ENCODE results near the gene PRSS58. TPM values are rescaled to one million over a fixed set of nuclear protein-coding genes. Genes with fewer than 3 reads are reported as not detected.

PRSS58 gene
- total RNA-seq, 1 experiment from 2014 or later, result not detected

- TF ChIP-seq, protein P1, sequence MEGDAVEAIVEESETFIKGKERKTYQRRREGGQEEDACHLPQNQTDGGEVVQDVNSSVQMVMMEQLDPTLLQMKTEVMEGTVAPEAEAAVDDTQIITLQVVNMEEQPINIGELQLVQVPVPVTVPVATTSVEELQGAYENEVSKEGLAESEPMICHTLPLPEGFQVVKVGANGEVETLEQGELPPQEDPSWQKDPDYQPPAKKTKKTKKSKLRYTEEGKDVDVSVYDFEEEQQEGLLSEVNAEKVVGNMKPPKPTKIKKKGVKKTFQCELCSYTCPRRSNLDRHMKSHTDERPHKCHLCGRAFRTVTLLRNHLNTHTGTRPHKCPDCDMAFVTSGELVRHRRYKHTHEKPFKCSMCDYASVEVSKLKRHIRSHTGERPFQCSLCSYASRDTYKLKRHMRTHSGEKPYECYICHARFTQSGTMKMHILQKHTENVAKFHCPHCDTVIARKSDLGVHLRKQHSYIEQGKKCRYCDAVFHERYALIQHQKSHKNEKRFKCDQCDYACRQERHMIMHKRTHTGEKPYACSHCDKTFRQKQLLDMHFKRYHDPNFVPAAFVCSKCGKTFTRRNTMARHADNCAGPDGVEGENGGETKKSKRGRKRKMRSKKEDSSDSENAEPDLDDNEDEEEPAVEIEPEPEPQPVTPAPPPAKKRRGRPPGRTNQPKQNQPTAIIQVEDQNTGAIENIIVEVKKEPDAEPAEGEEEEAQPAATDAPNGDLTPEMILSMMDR (IDR thresholded peaks at IDR 0.05; ENCODE audit: unreplicated experiment), result peak; percentile 54
- H3K36me3 Mint-ChIP-seq (ENCODE audit: insufficient read depth, unreplicated experiment), result no peaks in the 10 kb centered on the region
- no peak overlapping the region for H3K4me3 Mint-ChIP-seq (ENCODE audit: unreplicated experiment)
- CTCF ChIA-PET, result interaction anchor here (0.6 to 4.1 kb wide), 22 partner anchors 9 to 494 kb away, joined by 3 to 26 read pairs (median 4); partner anchors contain the start of gene TAS2R38
- no peaks in the 10 kb centered on the region for H3K4me1 Mint-ChIP-seq (ENCODE audit: insufficient read depth, unreplicated experiment)
- H3K27ac Mint-ChIP-seq (ENCODE audit: low read depth, unreplicated experiment), result no peak overlapping the region
- H3K9me3 Mint-ChIP-seq (ENCODE audit: unreplicated experiment), result no peaks in the 10 kb centered on the region
- POLR2A ChIA-PET, result interaction anchor here (0.9 kb wide), 1 partner anchor 326 kb away, joined by 4 read pairs; no protein-coding TSS in a partner anchor
- peak; percentile 36 for DNase-seq (ENCODE audit: unreplicated experiment)
- intact Hi-C loops (cut with micrococcal nuclease), result loop anchor here (1.0 to 10.0 kb wide), 2 partner anchors 147 to 326 kb away; no protein-coding TSS in a partner anchor
- BruUV-seq (replicated peaks), result no TSS peak
- peaks cover 50% of the 10 kb centered on the region for H3K27me3 Mint-ChIP-seq (ENCODE audit: insufficient read depth, unreplicated experiment)
Observed at GRCh38 chr7:142301923-142302550, 44.2 kb upstream of the PRSS58 start.

- H3K27me3 Mint-ChIP-seq (ENCODE audit: insufficient read depth, unreplicated experiment), result peaks cover 48% of the 10 kb centered on the region
- no peaks in the 10 kb centered on the region for H3K9me3 Mint-ChIP-seq (ENCODE audit: unreplicated experiment)
- H3K4me1 Mint-ChIP-seq (ENCODE audit: insufficient read depth, unreplicated experiment), result no peaks in the 10 kb centered on the region
- no peak overlapping the region for H3K4me3 Mint-ChIP-seq (ENCODE audit: unreplicated experiment)
- ChIA-PET CTCF (interaction anchor here (0.6 to 2.5 kb wide), 9 partner anchors 12 to 469 kb away, joined by 3 to 12 read pairs (median 4); no protein-coding TSS in a partner anchor), POLR2A (no interaction called here)
- TF ChIP-seq, protein P1 (IDR thresholded peaks at IDR 0.05; ENCODE audit: unreplicated experiment), result no peak
- intact Hi-C loops (cut with micrococcal nuclease), result loop anchor here (10.0 kb wide), 1 partner anchor 146 kb away; no protein-coding TSS in a partner anchor
- BruUV-seq (replicated peaks), result no TSS peak
- DNase-seq (ENCODE audit: unreplicated experiment), result no peak
- H3K27ac Mint-ChIP-seq (ENCODE audit: low read depth, unreplicated experiment), result no peak overlapping the region
- H3K36me3 Mint-ChIP-seq (ENCODE audit: insufficient read depth, unreplicated experiment), result no peaks in the 10 kb centered on the region
Observed at GRCh38 chr7:142301299-142301698, 43.4 kb upstream of the PRSS58 start.

GRCh38 chr7:142300689-142301088 is 42.8 kb upstream of the PRSS58 start:
- H3K27me3 Mint-ChIP-seq (ENCODE audit: insufficient read depth, unreplicated experiment), result peaks cover 42% of the 10 kb centered on the region
- H3K4me3 Mint-ChIP-seq (ENCODE audit: unreplicated experiment), result no peak overlapping the region
- no peaks in the 10 kb centered on the region for H3K4me1 Mint-ChIP-seq (ENCODE audit: insufficient read depth, unreplicated experiment)
- CTCF ChIA-PET, result interaction anchor here (1.2 to 2.5 kb wide), 6 partner anchors 11 to 326 kb away, joined by 3 to 12 read pairs (median 4); no protein-coding TSS in a partner anchor
- DNase-seq (ENCODE audit: unreplicated experiment), result peak; percentile 36
- TF ChIP-seq, protein P1 (IDR thresholded peaks at IDR 0.05; ENCODE audit: unreplicated experiment), result peak; percentile 28
- H3K36me3 Mint-ChIP-seq (ENCODE audit: insufficient read depth, unreplicated experiment), result no peaks in the 10 kb centered on the region
- no peaks in the 10 kb centered on the region for H3K9me3 Mint-ChIP-seq (ENCODE audit: unreplicated experiment)
- POLR2A ChIA-PET, result no interaction called here
- H3K27ac Mint-ChIP-seq (ENCODE audit: low read depth, unreplicated experiment), result no peak overlapping the region
- intact Hi-C loops (cut with micrococcal nuclease), result loop anchor here (10.0 kb wide), 1 partner anchor 146 kb away; no protein-coding TSS in a partner anchor
- no TSS peak for BruUV-seq (replicated peaks)

DNA sequence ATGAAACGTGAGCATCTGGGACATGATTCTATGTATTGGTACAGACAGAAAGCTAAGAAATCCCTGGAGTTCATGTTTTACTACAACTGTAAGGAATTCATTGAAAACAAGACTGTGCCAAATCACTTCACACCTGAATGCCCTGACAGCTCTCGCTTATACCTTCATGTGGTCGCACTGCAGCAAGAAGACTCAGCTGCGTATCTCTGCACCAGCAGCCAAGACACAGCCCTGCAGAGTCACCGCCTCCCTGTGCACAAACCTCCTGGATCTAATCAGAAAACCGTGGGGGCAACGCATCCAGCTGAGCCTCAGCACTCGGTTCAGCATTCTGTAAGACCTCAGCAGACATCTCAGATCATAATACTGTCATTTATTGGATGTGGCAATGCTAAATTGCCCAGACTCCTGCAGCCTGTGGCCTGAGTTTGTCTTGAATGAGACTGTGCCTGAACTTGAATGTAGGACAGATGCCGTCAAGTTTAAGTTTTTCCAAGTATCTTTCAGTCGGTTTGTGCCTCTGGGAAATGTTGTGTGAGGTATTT is 41.5 kb upstream of the PRSS58 start:
- Mint-ChIP-seq H3K27me3 (ENCODE audit: insufficient read depth, unreplicated experiment) (peaks cover 35% of the 10 kb centered on the region), H3K4me3 (ENCODE audit: unreplicated experiment) (no peak overlapping the region)
- CTCF ChIA-PET, result interaction anchor here (0.6 to 1.1 kb wide), 4 partner anchors 60 to 984 kb away, joined by 3 to 4 read pairs (median 3); no protein-coding TSS in a partner anchor

More for the DNA sequence above, 41.5 kb upstream of the PRSS58 start:
- Mint-ChIP-seq H3K9me3 (ENCODE audit: unreplicated experiment) (no peaks in the 10 kb centered on the region), H3K27ac (ENCODE audit: low read depth, unreplicated experiment) (no peak overlapping the region), H3K36me3 (ENCODE audit: insufficient read depth, unreplicated experiment) (no peaks in the 10 kb centered on the region), H3K4me1 (ENCODE audit: insufficient read depth, unreplicated experiment) (no peaks in the 10 kb centered on the region)
- BruUV-seq (replicated peaks), result no TSS peak
- TF ChIP-seq, protein P1 (IDR thresholded peaks at IDR 0.05; ENCODE audit: unreplicated experiment), result no peak
- POLR2A ChIA-PET, result no interaction called here
- intact Hi-C loops (cut with micrococcal nuclease), result no loop called here
- no peak for DNase-seq (ENCODE audit: unreplicated experiment)

Data from MCF 10A (cell line).